ENCODE data around the gene ZNHIT1.

DNA sequence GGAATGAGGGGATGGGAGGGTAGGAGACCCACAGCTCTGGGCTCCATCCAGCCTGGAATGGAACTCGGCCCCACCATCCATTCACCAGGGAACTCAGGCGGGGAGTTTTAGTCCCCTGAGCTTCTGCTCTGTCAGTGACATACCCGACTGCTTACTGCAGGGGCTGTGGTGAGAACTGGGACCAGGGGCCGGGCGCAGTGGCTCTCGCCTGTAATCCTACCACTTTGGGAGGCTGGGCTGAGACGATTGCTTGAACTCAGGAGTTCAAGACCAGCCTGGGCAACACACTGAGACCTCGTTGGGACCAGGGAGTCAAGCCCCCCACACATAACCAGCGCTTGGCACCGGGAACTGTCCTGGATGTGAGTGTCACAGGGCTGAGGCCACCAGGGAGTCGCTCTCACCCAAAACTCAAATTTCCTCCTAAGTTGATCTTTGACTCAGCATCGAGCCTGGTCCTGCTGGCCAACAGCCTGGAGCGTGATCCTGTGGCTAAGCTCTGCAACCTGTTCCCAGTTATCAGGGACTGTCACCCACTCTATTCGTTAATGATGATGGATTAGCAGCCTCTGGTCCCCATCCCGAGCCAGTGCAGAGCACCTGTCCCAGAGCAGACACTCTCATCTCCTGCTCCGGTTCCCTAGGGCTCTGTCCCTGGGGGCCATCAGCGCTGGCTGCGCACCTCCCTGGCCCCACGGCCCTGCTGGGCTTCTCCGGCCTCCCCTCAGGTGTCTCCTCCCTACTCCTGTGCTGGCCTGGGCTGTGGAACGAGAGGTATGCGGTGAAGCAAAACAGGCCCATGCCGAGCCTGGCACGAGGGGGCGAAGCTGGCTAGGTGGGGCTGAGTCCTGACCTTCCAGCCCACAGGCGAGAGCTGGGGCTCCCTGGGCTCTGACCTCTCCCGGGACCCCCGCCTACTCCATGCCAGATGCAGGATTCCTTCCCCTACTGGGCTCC, 20.5 kb downstream of the ZNHIT1 start:
- TF ChIP-seq, protein P1, sequence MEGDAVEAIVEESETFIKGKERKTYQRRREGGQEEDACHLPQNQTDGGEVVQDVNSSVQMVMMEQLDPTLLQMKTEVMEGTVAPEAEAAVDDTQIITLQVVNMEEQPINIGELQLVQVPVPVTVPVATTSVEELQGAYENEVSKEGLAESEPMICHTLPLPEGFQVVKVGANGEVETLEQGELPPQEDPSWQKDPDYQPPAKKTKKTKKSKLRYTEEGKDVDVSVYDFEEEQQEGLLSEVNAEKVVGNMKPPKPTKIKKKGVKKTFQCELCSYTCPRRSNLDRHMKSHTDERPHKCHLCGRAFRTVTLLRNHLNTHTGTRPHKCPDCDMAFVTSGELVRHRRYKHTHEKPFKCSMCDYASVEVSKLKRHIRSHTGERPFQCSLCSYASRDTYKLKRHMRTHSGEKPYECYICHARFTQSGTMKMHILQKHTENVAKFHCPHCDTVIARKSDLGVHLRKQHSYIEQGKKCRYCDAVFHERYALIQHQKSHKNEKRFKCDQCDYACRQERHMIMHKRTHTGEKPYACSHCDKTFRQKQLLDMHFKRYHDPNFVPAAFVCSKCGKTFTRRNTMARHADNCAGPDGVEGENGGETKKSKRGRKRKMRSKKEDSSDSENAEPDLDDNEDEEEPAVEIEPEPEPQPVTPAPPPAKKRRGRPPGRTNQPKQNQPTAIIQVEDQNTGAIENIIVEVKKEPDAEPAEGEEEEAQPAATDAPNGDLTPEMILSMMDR (IDR thresholded peaks at IDR 0.05; ENCODE audit: low read depth, low read length) = no peak
- no peak for TF ChIP-seq EZH2phosphoT487 (IDR thresholded peaks at IDR 0.05; ENCODE audit: low read depth)

All from OCI-LY3 (cell line).